Kidney epithelial cell (primary cell): ENCODE measurements around the gene TMTC4. TPM values are rescaled to one million over a fixed set of nuclear protein-coding genes. Genes with fewer than 3 reads are reported as not detected.
"Not testable (repeated sequence)": the region's sequence is repeated elsewhere in the genome, so short reads cannot be mapped to it uniquely, and the experiment has no call there.

Experiments used
- DNase-seq: peaks from one replicate; pipeline ENCODE4 v3.0.0-alpha.2; 2010; ENCODE audit warnings: low read depth
- H3K27me3 ChIP-seq: 2 replicates; pipeline ENCODE4 v1.6.0; 2011; ENCODE audit warnings: low read length; ENCODE audit not compliant: control insufficient read depth, insufficient read depth
- H3K36me3 ChIP-seq: 2 replicates; pipeline ENCODE4 v1.5.1; 2011; ENCODE audit warnings: low read length; ENCODE audit not compliant: control insufficient read depth, insufficient read depth
- H3K4me3 ChIP-seq: 2 replicates; pipeline ENCODE4 v1.5.1; 2011; ENCODE audit warnings: low read depth, mild to moderate bottlenecking, control low read depth, low read length
- CTCF ChIP-seq: IDR thresholded peaks from 2 replicates; pipeline ENCODE4 v1.5.1; 2011; ENCODE audit warnings: mild to moderate bottlenecking, moderate library complexity, low read length, control low read depth, inconsistent platforms; ENCODE audit not compliant: insufficient read depth, poor library complexity, severe bottlenecking
- total RNA-seq: library from RNA; depleted of rRNA; stranded (reverse); fragments of >200 nt; gene quantifications from 2 replicates; pipeline ENCODE4 v1.2.3, GENCODE V29; 2015

The TMTC4 gene
- total RNA-seq, 1 donor from 2014 or later: 27.1 TPM

GRCh38 chr13:100680131-100680530, 5.5 kb upstream of the TMTC4 start:
- no peak overlapping the region for H3K4me3 ChIP-seq
- H3K36me3 ChIP-seq: no peaks in the 10 kb centered on the region
- H3K27me3 ChIP-seq: no peaks in the 10 kb centered on the region
- no peak for DNase-seq
- TF ChIP-seq CTCF: no peak

GRCh38 chr13:100677128-100677527, 2.5 kb upstream of the TMTC4 start:
- not testable (repeated sequence) for H3K36me3 ChIP-seq, H3K4me3 ChIP-seq, DNase-seq, H3K27me3 ChIP-seq

- no peak for DNase-seq
- no peaks in the 10 kb centered on the region for H3K36me3 ChIP-seq
- peak overlapping the region; percentile 79 for H3K4me3 ChIP-seq
- TF ChIP-seq CTCF: no peak
- no peaks in the 10 kb centered on the region for H3K27me3 ChIP-seq
Observed at GRCh38 chr13:100675661-100676129, 1.1 kb upstream of the TMTC4 start.

GRCh38 chr13:100674872-100675660, 471 bp upstream of the TMTC4 start:
- no peaks in the 10 kb centered on the region for H3K27me3 ChIP-seq
- peak; percentile 36 for TF ChIP-seq CTCF
- no peaks in the 10 kb centered on the region for H3K36me3 ChIP-seq
- peak; percentile 84 for DNase-seq
- H3K4me3 ChIP-seq: peak overlapping the region; percentile 79

GRCh38 chr13:100673713-100674571, 653 bp downstream of the TMTC4 start:
- peak overlapping the region; percentile 79 for H3K4me3 ChIP-seq
- no peaks in the 10 kb centered on the region for H3K27me3 ChIP-seq
- peak; percentile 67 for DNase-seq
- no peaks in the 10 kb centered on the region for H3K36me3 ChIP-seq
- no peak for TF ChIP-seq CTCF

GRCh38 chr13:100673376-100673712, 1.3 kb downstream of the TMTC4 start:
- no peak for DNase-seq
- H3K27me3 ChIP-seq: no peaks in the 10 kb centered on the region
- H3K4me3 ChIP-seq: peak overlapping the region; percentile 79
- H3K36me3 ChIP-seq: no peaks in the 10 kb centered on the region
- TF ChIP-seq CTCF: no peak
